Panc1 (cell line): Measurements from ENCODE around the gene WDR5. TPM values are rescaled to one million over a fixed set of nuclear protein-coding genes. Genes with fewer than 3 reads are reported as not detected.

Experiments used
- ATAC-seq: fragments of 200-7000 bp; cut with Tn5 transposase; 2 replicates; pipeline ENCODE4 v1.9.1; 2020; ENCODE audit warnings: mild to moderate bottlenecking, moderate library complexity
- BruUV-seq: library from RNA; stranded (reverse); fragments of 400-500 nt; replicated peaks from 2 replicates; lab custom pipeline; 2021; lab: Mats Ljungman, UMichigan
- CTCF ChIA-PET: fragments of 300-600 bp; sonication (Branson Sonifier 250); formaldehyde crosslinking; loops from one replicate; lab custom pipeline; 2022; ENCODE audit warnings: antibody characterized with exemption; lab: Charles Lee
- POLR2A ChIA-PET: fragments of 300-600 bp; sonication (Branson Sonifier 250); formaldehyde crosslinking; loops from one replicate; lab custom pipeline; 2022; ENCODE audit warnings: antibody characterized with exemption; lab: Charles Lee
- DNase-seq: peaks from one replicate; pipeline ENCODE4 v3.0.0-alpha.2; 2010; ENCODE audit warnings: low read depth, low spot score
- H3K27ac ChIP-seq: 2 replicates; pipeline ENCODE4 v1.5.1; 2011; ENCODE audit warnings: mild to moderate bottlenecking, low read length, inconsistent platforms
- H3K27me3 ChIP-seq: fragments of 200-500 bp; sonication (Bioruptor generic); 2 replicates; pipeline ENCODE4 v1.6.0; 2014; ENCODE audit warnings: low read length, inconsistent platforms; ENCODE audit not compliant: control insufficient read depth, insufficient read depth
- H3K36me3 ChIP-seq: fragments of 200-500 bp; sonication (Bioruptor generic); 2 replicates; pipeline ENCODE4 v1.5.1; 2014; ENCODE audit warnings: inconsistent platforms, mild to moderate bottlenecking, low read length, moderate library complexity; ENCODE audit not compliant: control insufficient read depth, insufficient read depth
- H3K4me1 ChIP-seq: 2 replicates; pipeline ENCODE4 v1.5.1; 2011; ENCODE audit warnings: inconsistent platforms, mild to moderate bottlenecking, low read length, moderate library complexity; ENCODE audit not compliant: control insufficient read depth, insufficient read depth
- H3K4me3 ChIP-seq, 2 experiments: 2 replicates each; pipeline ENCODE4 v1.5.1; 2011 to 2012; ENCODE audit warnings: low read depth in 2 of 2, low read length in 2 of 2, mild to moderate bottlenecking in 2 of 2, inconsistent platforms in 1 of 2, moderate library complexity in 1 of 2
- H3K9me3 ChIP-seq: fragments of 200-500 bp; sonication (Bioruptor generic); 2 replicates; pipeline ENCODE4 v1.5.1; 2014; ENCODE audit warnings: low read depth, mild to moderate bottlenecking, inconsistent platforms, low read length, moderate library complexity; ENCODE audit not compliant: control insufficient read depth, insufficient read depth
- CTCF ChIP-seq: fragments of 450-650 bp; IDR thresholded peaks from 2 replicates; pipeline ENCODE4 v1.5.1; 2017; ENCODE audit warnings: mild to moderate bottlenecking
- POLR2AphosphoS5 ChIP-seq: IDR thresholded peaks from 2 replicates; pipeline ENCODE4 v1.6.1; 2012; ENCODE audit warnings: mild to moderate bottlenecking, low read depth, low read length, moderate library complexity
- REST ChIP-seq, 2 experiments: IDR thresholded peaks; 2 replicates each; pipeline ENCODE4 v1.6.1; 2011 to 2012; ENCODE audit warnings: low read depth in 2 of 2, control low read depth in 1 of 2, low read length in 1 of 2, mild to moderate bottlenecking in 1 of 2, moderate library complexity in 1 of 2; ENCODE audit not compliant: insufficient read depth in 1 of 2
- SIN3A ChIP-seq: IDR thresholded peaks from 2 replicates; pipeline ENCODE4 v1.6.1; 2012; ENCODE audit warnings: low read depth, mild to moderate bottlenecking, low read length, moderate library complexity, borderline replicate concordance; ENCODE audit not compliant: insufficient read depth
- TCF7L2 ChIP-seq: IDR thresholded peaks from 2 replicates; pipeline ENCODE4 v1.6.1; 2011; ENCODE audit warnings: mild to moderate bottlenecking, low read depth, low read length, inconsistent platforms
- in situ Hi-C: cut with HindIII; loops from 2 replicates; pipeline ENCODE4 v1.10.0; 2016; ENCODE audit warnings: low sequenced_read_pairs, low pct_unique_long_range_greater_than_20kb
- intact Hi-C: fragments of 100-400 bp; cut with micrococcal nuclease; formaldehyde crosslinking; loops from one replicate; pipeline ENCODE4 v1.10.0; 2022; ENCODE audit not compliant: unreplicated experiment
- total RNA-seq: library from RNA; stranded (reverse); gene quantifications from one replicate; pipeline ENCODE4 v1.2.1, GENCODE V29; 2021; ENCODE audit not compliant: unreplicated experiment

Gene WDR5
- total RNA-seq, 1 experiment from 2014 or later = 36.9 TPM

GRCh38 chr9:134181648-134182034, 45.8 kb downstream of the WDR5 start:
- Histone ChIP-seq H3K27me3 (no peaks in the 10 kb centered on the region; the same call in 1 of the 2 replicates), H3K27ac (no peak overlapping the region), H3K9me3 (no peaks in the 10 kb centered on the region), H3K4me1 (no peaks in the 10 kb centered on the region), H3K36me3 (no peaks in the 10 kb centered on the region), H3K4me3 (no peak overlapping the region)
- DNase-seq (no peak), ATAC-seq (no peak)
- BruUV-seq = no TSS peak
- CTCF ChIA-PET = no interaction called here
- no peak for TF ChIP-seq SIN3A
- no peak for TF ChIP-seq POLR2AphosphoS5
- TF ChIP-seq TCF7L2 = no peak
- TF ChIP-seq CTCF = no peak
- TF ChIP-seq REST (IDR thresholded peaks at IDR 0.05; ENCODE audit: insufficient read depth in 1 of 2, low read depth in 2 of 2, low read length in 1 of 2) = no peak
- intact Hi-C loops = no loop called here
- in situ Hi-C loops = no loop called here
- POLR2A ChIA-PET = no interaction called here

GRCh38 chr9:134182554-134183085, 46.7 kb downstream of the WDR5 start:
- CTCF ChIA-PET = no interaction called here
- DNase-seq (no peak), ATAC-seq (no peak)
- Histone ChIP-seq H3K9me3 (no peaks in the 10 kb centered on the region), H3K4me3 (no peak overlapping the region), H3K36me3 (no peaks in the 10 kb centered on the region), H3K4me1 (no peaks in the 10 kb centered on the region), H3K27ac (no peak overlapping the region), H3K27me3 (no peaks in the 10 kb centered on the region)
- no TSS peak for BruUV-seq
- intact Hi-C loops (no loop called here), in situ Hi-C loops (no loop called here)
- POLR2A ChIA-PET = no interaction called here
- no peak for TF ChIP-seq REST (IDR thresholded peaks at IDR 0.05; ENCODE audit: insufficient read depth in 1 of 2, low read depth in 2 of 2, low read length in 1 of 2)
- TF ChIP-seq POLR2AphosphoS5 = no peak
- TF ChIP-seq CTCF = no peak
- TF ChIP-seq TCF7L2 = no peak
- no peak for TF ChIP-seq SIN3A
